Measurements from ENCODE around the gene BABAM1. TPM values are rescaled to one million over a fixed set of nuclear protein-coding genes. Genes with fewer than 3 reads are reported as not detected.

The BABAM1 gene
- polyA plus RNA-seq, 1 donor (not counting 4 experiments of a cell fraction or from before 2014, with no cell fraction given), result 92.8 TPM

- Histone ChIP-seq H3K27me3 (ENCODE audit: control insufficient read depth, extremely low read depth, insufficient read depth, low read length) (no peaks in the 10 kb centered on the region), H3K4me1 (ENCODE audit: control insufficient read depth, extremely low read depth, insufficient read depth, low read length) (peaks cover 26% of the 10 kb centered on the region), H3K4me3 (ENCODE audit: control insufficient read depth in 2 of 3, extremely low read depth in 1 of 3, insufficient read depth in 2 of 3, low read depth in 1 of 3, low read length in 3 of 3) (peak overlapping the region in 1 of 3 experiments; percentile 38), H3K9ac (ENCODE audit: control insufficient read depth, extremely low read depth, insufficient read depth, low read length) (peak overlapping the region; percentile 52), H3K79me2 (ENCODE audit: control insufficient read depth, insufficient read depth, low read length) (peaks cover 29% of the 10 kb centered on the region), H3K36me3 (ENCODE audit: control insufficient read depth in 2 of 2, extremely low read depth in 1 of 2, insufficient read depth in 2 of 2, low read length in 2 of 2) (no peaks in the 10 kb centered on the region), H2AFZ (ENCODE audit: control insufficient read depth, low read length) (no peak overlapping the region), H3K4me2 (ENCODE audit: control insufficient read depth, extremely low read depth, insufficient read depth, low read depth, low read length) (peak overlapping the region; percentile 76), H3K27ac (ENCODE audit: control insufficient read depth, insufficient read depth, low read length) (no peak overlapping the region), H3K9me3 (ENCODE audit: control insufficient read depth, low read depth, low read length) (no peaks in the 10 kb centered on the region), H3K9me1 (ENCODE audit: control insufficient read depth, extremely low read depth, insufficient read depth, low read length) (no peaks in the 10 kb centered on the region), H4K20me1 (ENCODE audit: control insufficient read depth, extremely low read depth, insufficient read depth, low read length) (no peaks in the 10 kb centered on the region)
- no peak for DNase-seq (ENCODE audit: low read depth, low spot score)
- FAIRE-seq, result no peak
- dilution Hi-C loops (cut with MboI; ENCODE audit: extremely low pct_ligation_motif_present, low sequenced_read_pairs), result no loop called here
- TF ChIP-seq CTCF (optimal IDR thresholded peaks at IDR 0.05 in 1 of 3, IDR thresholded peaks at IDR 0.05 in 1 of 3, conservative IDR thresholded peaks at IDR 0.05 in 1 of 3; ENCODE audit: extremely low read depth in 1 of 3, insufficient read depth in 2 of 3, low read length in 3 of 3), result no peak
- no peak for TF ChIP-seq EZH2 (IDR thresholded peaks at IDR 0.05; ENCODE audit: low read length)
Measured at GRCh38 chr19:17246681-17247425, 20.4 kb upstream of the BABAM1 start.

DNA sequence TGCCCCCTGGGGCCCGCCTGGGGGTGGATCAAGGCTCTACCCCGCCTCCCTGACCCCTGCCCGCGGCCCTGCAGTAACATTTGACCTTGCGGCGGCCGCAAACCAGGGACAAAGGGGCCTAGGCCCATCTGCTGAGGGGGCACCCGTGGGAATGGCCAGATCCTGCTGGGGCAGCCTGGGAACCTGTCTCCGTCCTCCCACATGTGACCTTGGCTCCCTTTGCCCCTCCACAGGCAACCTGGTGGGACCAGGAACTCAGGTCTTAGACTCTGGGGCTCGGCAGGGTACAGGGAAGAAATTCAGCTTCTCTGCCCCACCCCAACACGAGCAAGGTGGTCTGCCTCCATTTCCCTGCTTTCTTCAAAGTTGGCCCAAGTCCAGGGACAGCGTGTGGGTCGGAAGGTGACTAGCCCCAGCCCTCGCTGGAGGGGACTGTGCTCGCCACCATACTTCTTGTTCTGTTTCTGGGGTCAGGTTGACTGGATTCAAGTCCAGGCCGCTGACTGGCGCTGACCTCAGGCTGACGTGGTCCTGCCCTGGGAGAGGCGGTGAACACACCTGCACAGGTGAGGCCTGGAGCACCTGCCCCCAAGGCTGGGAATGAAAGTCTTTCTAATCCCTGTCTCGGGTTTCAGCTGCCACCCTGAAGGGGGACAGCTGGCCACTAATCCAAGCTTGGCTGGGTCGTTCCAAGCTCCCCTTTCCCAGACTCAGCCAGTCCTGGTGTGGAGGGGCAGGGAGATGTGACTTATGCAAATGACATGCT is 19.0 kb upstream of the BABAM1 start:
- no peak overlapping the region for H2AFZ ChIP-seq (ENCODE audit: control insufficient read depth, low read length)
- DNase-seq (ENCODE audit: low read depth, low spot score), result peak; percentile 54
- no peak overlapping the region for H3K27ac ChIP-seq (ENCODE audit: control insufficient read depth, insufficient read depth, low read length)

More for the DNA sequence above, 19.0 kb upstream of the BABAM1 start:
- H3K4me1 ChIP-seq (ENCODE audit: control insufficient read depth, extremely low read depth, insufficient read depth, low read length), result peaks cover 26% of the 10 kb centered on the region
- H3K27me3 ChIP-seq (ENCODE audit: control insufficient read depth, extremely low read depth, insufficient read depth, low read length), result no peaks in the 10 kb centered on the region
- no peak overlapping the region for H3K4me3 ChIP-seq (ENCODE audit: control insufficient read depth in 2 of 3, extremely low read depth in 1 of 3, insufficient read depth in 2 of 3, low read depth in 1 of 3, low read length in 3 of 3)
- peaks cover 18% of the 10 kb centered on the region for H3K79me2 ChIP-seq (ENCODE audit: control insufficient read depth, insufficient read depth, low read length)
- no peaks in the 10 kb centered on the region for H3K9me3 ChIP-seq (ENCODE audit: control insufficient read depth, low read depth, low read length)
- H4K20me1 ChIP-seq (ENCODE audit: control insufficient read depth, extremely low read depth, insufficient read depth, low read length), result no peaks in the 10 kb centered on the region
- H3K9ac ChIP-seq (ENCODE audit: control insufficient read depth, extremely low read depth, insufficient read depth, low read length), result no peak overlapping the region
- TF ChIP-seq CTCF (optimal IDR thresholded peaks at IDR 0.05 in 1 of 3, IDR thresholded peaks at IDR 0.05 in 1 of 3, conservative IDR thresholded peaks at IDR 0.05 in 1 of 3; ENCODE audit: extremely low read depth in 1 of 3, insufficient read depth in 2 of 3, low read length in 3 of 3), result no peak
- no peak for TF ChIP-seq EZH2 (IDR thresholded peaks at IDR 0.05; ENCODE audit: low read length)
- H3K4me2 ChIP-seq (ENCODE audit: control insufficient read depth, extremely low read depth, insufficient read depth, low read depth, low read length), result no peak overlapping the region
- dilution Hi-C loops (cut with MboI; ENCODE audit: extremely low pct_ligation_motif_present, low sequenced_read_pairs), result no loop called here
- no peaks in the 10 kb centered on the region for H3K9me1 ChIP-seq (ENCODE audit: control insufficient read depth, extremely low read depth, insufficient read depth, low read length)
- H3K36me3 ChIP-seq (ENCODE audit: control insufficient read depth in 2 of 2, extremely low read depth in 1 of 2, insufficient read depth in 2 of 2, low read length in 2 of 2), result no peaks in the 10 kb centered on the region
- FAIRE-seq, result no peak

All from keratinocyte (primary cell).